GM12873 (cell line): Measurements from ENCODE around the gene IYD.

Source experiments
- TF ChIP-seq, protein P1 (sequence below): IDR thresholded peaks from 2 replicates; pipeline ENCODE4 v1.5.1; 2012; ENCODE audit warnings: low read depth, mild to moderate bottlenecking, moderate library complexity, low read length, control low read depth; ENCODE audit not compliant: insufficient read depth; ENCODE audit errors: missing control alignments

Gene IYD

DNA sequence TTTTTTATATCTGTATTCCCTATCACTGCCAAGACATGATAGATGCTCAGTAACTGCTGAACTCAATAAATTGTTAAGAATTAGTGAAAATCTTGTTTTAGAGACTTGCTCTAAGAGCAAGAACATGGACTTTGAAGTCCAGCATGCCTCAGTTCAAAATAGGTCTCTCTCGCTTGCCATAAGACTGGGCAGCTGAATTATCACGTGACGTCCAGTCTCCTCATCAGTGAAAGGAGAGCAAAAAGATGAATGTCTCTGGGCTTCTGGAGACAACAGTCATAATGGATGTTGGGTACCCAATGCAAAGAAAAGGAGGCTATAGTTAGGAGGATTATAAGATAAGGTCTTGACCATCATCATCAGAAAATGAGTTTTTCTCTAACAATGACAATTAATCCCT, 82.1 kb downstream of the IYD start:
- TF ChIP-seq, protein P1, sequence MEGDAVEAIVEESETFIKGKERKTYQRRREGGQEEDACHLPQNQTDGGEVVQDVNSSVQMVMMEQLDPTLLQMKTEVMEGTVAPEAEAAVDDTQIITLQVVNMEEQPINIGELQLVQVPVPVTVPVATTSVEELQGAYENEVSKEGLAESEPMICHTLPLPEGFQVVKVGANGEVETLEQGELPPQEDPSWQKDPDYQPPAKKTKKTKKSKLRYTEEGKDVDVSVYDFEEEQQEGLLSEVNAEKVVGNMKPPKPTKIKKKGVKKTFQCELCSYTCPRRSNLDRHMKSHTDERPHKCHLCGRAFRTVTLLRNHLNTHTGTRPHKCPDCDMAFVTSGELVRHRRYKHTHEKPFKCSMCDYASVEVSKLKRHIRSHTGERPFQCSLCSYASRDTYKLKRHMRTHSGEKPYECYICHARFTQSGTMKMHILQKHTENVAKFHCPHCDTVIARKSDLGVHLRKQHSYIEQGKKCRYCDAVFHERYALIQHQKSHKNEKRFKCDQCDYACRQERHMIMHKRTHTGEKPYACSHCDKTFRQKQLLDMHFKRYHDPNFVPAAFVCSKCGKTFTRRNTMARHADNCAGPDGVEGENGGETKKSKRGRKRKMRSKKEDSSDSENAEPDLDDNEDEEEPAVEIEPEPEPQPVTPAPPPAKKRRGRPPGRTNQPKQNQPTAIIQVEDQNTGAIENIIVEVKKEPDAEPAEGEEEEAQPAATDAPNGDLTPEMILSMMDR = no peak

- TF ChIP-seq, protein P1 = no peak
Measured at GRCh38 chr6:150451807-150452427, 83.1 kb downstream of the IYD start.

DNA sequence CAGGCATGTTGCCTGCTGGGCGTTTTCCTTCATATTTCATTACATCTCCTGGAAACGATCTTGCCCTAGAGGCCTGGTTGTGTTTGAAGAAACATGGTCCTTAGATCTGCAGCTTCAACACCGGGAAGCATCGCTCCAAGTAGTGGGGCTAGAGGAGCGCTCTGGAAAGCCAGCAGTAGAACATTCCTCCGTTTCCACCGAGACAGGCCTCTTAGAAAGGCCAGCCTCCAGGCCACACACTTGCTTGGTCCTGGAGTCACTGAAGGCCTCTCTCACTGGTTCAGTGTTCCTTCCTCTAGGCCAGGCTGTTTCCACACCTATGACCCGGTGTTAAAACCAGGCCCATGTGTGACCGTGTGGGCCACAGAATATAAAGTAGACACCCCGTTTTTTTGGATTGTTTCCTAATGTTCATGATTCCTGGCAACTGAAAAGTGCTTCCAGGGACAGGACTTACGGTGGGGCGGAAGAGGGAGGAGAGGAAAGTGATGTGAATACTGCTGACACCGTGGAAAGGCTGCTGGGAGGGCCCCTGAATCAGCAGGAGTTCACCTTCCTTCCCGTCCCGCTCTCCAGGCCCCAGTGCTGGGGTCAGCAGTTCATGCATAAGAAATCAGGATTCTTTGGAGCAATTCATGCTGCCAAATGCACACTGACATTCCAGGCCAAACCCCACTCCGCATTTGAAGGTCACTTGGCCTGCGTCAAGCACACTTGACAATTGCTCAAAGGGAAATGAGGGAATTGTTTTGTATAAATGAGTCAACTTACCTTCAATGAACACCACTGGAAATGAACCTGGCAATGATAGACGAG, 83.8 kb downstream of the IYD start:
- TF ChIP-seq, protein P1 = no peak

- TF ChIP-seq, protein P1 = no peak
Measured at GRCh38 chr6:150453357-150453756, 84.5 kb downstream of the IYD start.
